GM12878 (cell line): ENCODE measurements around the gene NRDE2. TPM values are rescaled to one million over a fixed set of nuclear protein-coding genes. Genes with fewer than 3 reads are reported as not detected.

Experiments
- ATAC-seq: fragments of 200-7000 bp; cut with Tn5 transposase; 3 replicates; pipeline ENCODE4 v1.9.1; 2020; ENCODE audit warnings: mild to moderate bottlenecking, moderate library complexity
- BruUV-seq: library from RNA; stranded (reverse); fragments of 400-500 nt; replicated peaks from 2 replicates; lab custom pipeline; 2021; lab: Mats Ljungman, UMichigan
- CTCF ChIA-PET: fragments of 300-600 bp; sonication (Branson Sonifier 250); formaldehyde crosslinking; extraction: SDS; loops from one replicate; lab custom pipeline; 2021; ENCODE audit warnings: inconsistent platforms; lab: Yijun Ruan, JAX
- POLR2A ChIA-PET: fragments of 350-600 bp; formaldehyde crosslinking; extraction: SDS; loops from one replicate; lab custom pipeline; 2021; ENCODE audit warnings: inconsistent platforms; lab: Charles Lee
- RAD21 ChIA-PET: fragments of 300-600 bp; sonication (Branson Sonifier 250); formaldehyde crosslinking; loops from one replicate; lab custom pipeline; 2023; ENCODE audit warnings: antibody characterized with exemption; ENCODE audit not compliant: unreplicated experiment; lab: Charles Lee
- SMC1A ChIA-PET: fragments of 300-600 bp; sonication (Branson Sonifier 250); formaldehyde crosslinking; loops from one replicate; lab custom pipeline; 2023; ENCODE audit not compliant: unreplicated experiment, uncharacterized antibody; lab: Charles Lee
- DNase-seq: peaks from one replicate; pipeline ENCODE4 v3.0.0-alpha.2; 2011; ENCODE audit warnings: low read depth, low spot score
- FAIRE-seq: peaks from 3 replicates; lab custom pipeline; 2011; peaks lifted over from hg19 to GRCh38; lab: Jason Lieb, UNC
- H2AFZ ChIP-seq: 2 replicates; pipeline ENCODE4 v1.6.0; 2011; ENCODE audit warnings: low read depth, low read length, control low read depth; ENCODE audit not compliant: control insufficient read depth
- H3K27ac ChIP-seq: 2 replicates; pipeline ENCODE4 v1.5.1; 2011; ENCODE audit warnings: control low read depth; ENCODE audit not compliant: control insufficient read depth, insufficient read depth
- H3K27me3 ChIP-seq, 2 experiments: replicated peaks in 1 of 2; 2 replicates each; pipeline versions ENCODE4 v1.6.0 to v1.6.1; 2011; ENCODE audit warnings: low read length in 1 of 2; ENCODE audit not compliant: control insufficient read depth in 2 of 2, insufficient read depth in 2 of 2
- H3K36me3 ChIP-seq, 2 experiments: 2 replicates each; pipeline ENCODE4 v1.5.1; 2011; ENCODE audit warnings: low read length in 1 of 2; ENCODE audit not compliant: control insufficient read depth in 2 of 2, insufficient read depth in 2 of 2
- H3K4me1 ChIP-seq: 2 replicates; pipeline ENCODE4 v1.6.1; 2011; ENCODE audit warnings: mild to moderate bottlenecking, low read length, moderate library complexity, mixed read lengths; ENCODE audit not compliant: control insufficient read depth, insufficient read depth
- H3K4me2 ChIP-seq: 2 replicates; pipeline ENCODE4 v1.6.0; 2011; ENCODE audit warnings: control low read depth; ENCODE audit not compliant: control insufficient read depth, insufficient read depth
- H3K4me3 ChIP-seq: fragments of 200-600 bp; sonication (generic); 2 replicates; pipeline ENCODE4 v1.5.1; 2016
- H3K79me2 ChIP-seq: 2 replicates; pipeline ENCODE4 v1.6.0; 2011; ENCODE audit warnings: low read length; ENCODE audit not compliant: control insufficient read depth, insufficient read depth
- H3K9ac ChIP-seq: 2 replicates; pipeline ENCODE4 v1.8.0; 2011; ENCODE audit warnings: low read length, control low read depth, mixed read lengths; ENCODE audit not compliant: control insufficient read depth, insufficient read depth
- H3K9me3 ChIP-seq: replicated peaks from 3 replicates; pipeline ENCODE4 v1.5.1; 2011; ENCODE audit warnings: mild to moderate bottlenecking, low read length; ENCODE audit not compliant: control insufficient read depth, insufficient read depth
- H4K20me1 ChIP-seq: 2 replicates; pipeline ENCODE4 v1.6.0; 2011; ENCODE audit not compliant: control insufficient read depth, insufficient read depth
- BACH1 ChIP-seq: fragments of 450-650 bp; IDR thresholded peaks from 2 replicates; pipeline ENCODE4 v1.6.1; 2017; ENCODE audit warnings: mild to moderate bottlenecking, borderline replicate concordance
- CREB1 ChIP-seq: IDR thresholded peaks from 2 replicates; pipeline ENCODE4 v1.6.1; 2012; ENCODE audit warnings: low read depth, mild to moderate bottlenecking, inconsistent platforms
- E4F1 ChIP-seq: fragments of 450-650 bp; IDR thresholded peaks from 2 replicates; pipeline ENCODE4 v1.6.1; 2018; ENCODE audit warnings: borderline replicate concordance, mild to moderate bottlenecking; ENCODE audit not compliant: partially characterized antibody
- EP300 ChIP-seq, 2 experiments: fragments of 150-350 bp in 1 of 2; IDR thresholded peaks; 2 replicates each; pipeline ENCODE4 v1.6.1; 2011 to 2012; ENCODE audit warnings: low read depth in 2 of 2, low read length in 2 of 2, borderline replicate concordance in 1 of 2, improper control_type of control experiment in 1 of 2, inconsistent platforms in 1 of 2; ENCODE audit not compliant: control insufficient read depth in 1 of 2
- KAT2A ChIP-seq: conservative IDR thresholded peaks from 2 replicates; pipeline ENCODE4 v1.6.1; 2011; ENCODE audit warnings: low read depth, low read length; ENCODE audit not compliant: control insufficient read depth
- MYC ChIP-seq: IDR thresholded peaks from 2 replicates; pipeline ENCODE4 v1.6.1; 2011; ENCODE audit warnings: mild to moderate bottlenecking, low read length, moderate library complexity, inconsistent platforms; ENCODE audit not compliant: insufficient read depth, insufficient replicate concordance, insufficient read length, severe bottlenecking
- RAD51 ChIP-seq: fragments of 450-650 bp; IDR thresholded peaks from 2 replicates; pipeline ENCODE4 v1.6.1; 2016; ENCODE audit warnings: moderate library complexity, mild to moderate bottlenecking, inconsistent platforms
- REST ChIP-seq: IDR thresholded peaks from 2 replicates; pipeline ENCODE4 v1.6.1; 2012; ENCODE audit warnings: mild to moderate bottlenecking, low read depth, low read length
- SRF ChIP-seq, 2 experiments: IDR thresholded peaks; 2 replicates each; pipeline ENCODE4 v1.6.1; 2011; ENCODE audit warnings: low read depth in 2 of 2, low read length in 2 of 2, mild to moderate bottlenecking in 1 of 2, moderate library complexity in 1 of 2
- TAF1 ChIP-seq: IDR thresholded peaks from 2 replicates; pipeline ENCODE4 v1.6.1; 2011; ENCODE audit warnings: mild to moderate bottlenecking, low read depth, low read length, borderline replicate concordance
- ZNF687 ChIP-seq: fragments of 450-650 bp; IDR thresholded peaks from 2 replicates; pipeline ENCODE4 v1.6.1; 2017; ENCODE audit warnings: mild to moderate bottlenecking, moderate library complexity
- WGBS: methylation state at CpG from one replicate; pipeline ENCODE4 v1.1.6; 2016; ENCODE audit warnings: low lambda C conversion rate; ENCODE audit not compliant: insufficient replicate concordance, insufficient coverage; ENCODE audit errors: missing lambda C conversion rate; 5-methylcytosine and 5-hydroxymethylcytosine counted together
- in situ Hi-C: fragments of 300-500 bp; cut with MboI; formaldehyde crosslinking; loops from 9 replicates; pipeline ENCODE4 v1.14.3; 2018; ENCODE audit warnings: mixed read lengths
- intact Hi-C: fragments of 100-400 bp; cut with micrococcal nuclease; formaldehyde crosslinking; loops from one replicate; pipeline ENCODE4 v1.14.2; 2022; ENCODE audit not compliant: unreplicated experiment
- polyA plus RNA-seq, 11 experiments: library from polyadenylated mRNA; depleted of rRNA in 4 of 11; unstranded in 6 of 11; stranded (reverse) in 5 of 11; fragments of >200 nt; fragmentation: Nextera tagmentation in 4 of 11; fragmentation: Illumina TruSeq in 1 of 11; extraction: Ambion mirVana in 4 of 11; extraction: Trizol in 1 of 11; gene quantifications; 1 replicate in 1 of 11; 2 replicates in 10 of 11; pipeline versions ENCODE4 v1.2.1 to v1.2.3, GENCODE V29; 2011 to 2016; ENCODE audit warnings: inconsistent platforms in 2 of 11, missing spikeins in 2 of 11, low read depth in 1 of 11
- total RNA-seq, 4 experiments: library from RNA; depleted of rRNA in 3 of 4; stranded (reverse); fragments of >200 nt in 3 of 4; fragmentation: Illumina TruSeq in 1 of 4; extraction: Trizol in 1 of 4; gene quantifications; 2 replicates each; pipeline versions ENCODE4 v1.2.1 to v1.2.3, GENCODE V29; 2013 to 2021

NRDE2 gene
- total and polyA plus RNA-seq, 10 of the 15 experiments (the other 5 are each of a cell fraction or from before 2014, with no cell fraction given): 8.3 to 21.0 (median 13.8) TPM

GRCh38 chr14:90342327-90342726 lies 10.6 kb upstream of the NRDE2 start:
- Histone ChIP-seq H2AFZ (no peak overlapping the region), H3K4me1 (no peaks in the 10 kb centered on the region), H3K27ac (no peak overlapping the region), H3K79me2 (no peaks in the 10 kb centered on the region), H3K36me3 (no peaks in the 10 kb centered on the region), H4K20me1 (no peaks in the 10 kb centered on the region), H3K27me3 (no peaks in the 10 kb centered on the region), H3K9ac (no peak overlapping the region), H3K4me3 (no peak overlapping the region), H3K9me3 (no peaks in the 10 kb centered on the region), H3K4me2 (no peak overlapping the region)
- ChIA-PET SMC1A (no interaction called here), CTCF (no interaction called here), RAD21 (no interaction called here), POLR2A (interaction anchor here (0.7 kb wide), 1 partner anchor 50 kb away, joined by 6 read pairs; no protein-coding TSS in a partner anchor)
- no TSS peak for BruUV-seq
- no peak for DNase-seq
- in situ Hi-C loops (no loop called here), intact Hi-C loops (no loop called here)
- WGBS: 30% methylated on average over 4 of the region's 4 CpGs
- FAIRE-seq: no peak
- ATAC-seq: 0 out of 3 replicates have a peak, but pooled peaks have one; percentile 30
- no peak for TF ChIP-seq KAT2A
- TF ChIP-seq MYC: no peak
- TF ChIP-seq E4F1: no peak
- TF ChIP-seq REST: no peak
- TF ChIP-seq SRF (IDR thresholded peaks at IDR 0.05; ENCODE audit: low read depth in 2 of 2, low read length in 2 of 2): no peak
- TF ChIP-seq TAF1: no peak
- no peak for TF ChIP-seq RAD51
- TF ChIP-seq ZNF687: no peak
- TF ChIP-seq BACH1: no peak
- no peak for TF ChIP-seq EP300 (IDR thresholded peaks at IDR 0.05; ENCODE audit: borderline replicate concordance in 1 of 2, control insufficient read depth in 1 of 2, low read depth in 2 of 2, low read length in 2 of 2)
- TF ChIP-seq CREB1: no peak
